ENCODE measurements around the gene SYTL2. TPM values are rescaled to one million over a fixed set of nuclear protein-coding genes. Genes with fewer than 3 reads are reported as not detected.

SYTL2 gene
- total RNA-seq, 6 experiments from 2014 or later = 4.2 to 14.9 (median 8.7) TPM

- H3K9me3 ChIP-seq = no peaks in the 10 kb centered on the region
- TF ChIP-seq, protein P1, sequence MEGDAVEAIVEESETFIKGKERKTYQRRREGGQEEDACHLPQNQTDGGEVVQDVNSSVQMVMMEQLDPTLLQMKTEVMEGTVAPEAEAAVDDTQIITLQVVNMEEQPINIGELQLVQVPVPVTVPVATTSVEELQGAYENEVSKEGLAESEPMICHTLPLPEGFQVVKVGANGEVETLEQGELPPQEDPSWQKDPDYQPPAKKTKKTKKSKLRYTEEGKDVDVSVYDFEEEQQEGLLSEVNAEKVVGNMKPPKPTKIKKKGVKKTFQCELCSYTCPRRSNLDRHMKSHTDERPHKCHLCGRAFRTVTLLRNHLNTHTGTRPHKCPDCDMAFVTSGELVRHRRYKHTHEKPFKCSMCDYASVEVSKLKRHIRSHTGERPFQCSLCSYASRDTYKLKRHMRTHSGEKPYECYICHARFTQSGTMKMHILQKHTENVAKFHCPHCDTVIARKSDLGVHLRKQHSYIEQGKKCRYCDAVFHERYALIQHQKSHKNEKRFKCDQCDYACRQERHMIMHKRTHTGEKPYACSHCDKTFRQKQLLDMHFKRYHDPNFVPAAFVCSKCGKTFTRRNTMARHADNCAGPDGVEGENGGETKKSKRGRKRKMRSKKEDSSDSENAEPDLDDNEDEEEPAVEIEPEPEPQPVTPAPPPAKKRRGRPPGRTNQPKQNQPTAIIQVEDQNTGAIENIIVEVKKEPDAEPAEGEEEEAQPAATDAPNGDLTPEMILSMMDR (IDR thresholded peaks at IDR 0.05) = no peak
- no peak for TF ChIP-seq POLR2A (IDR thresholded peaks at IDR 0.05)
- WGBS (ENCODE audit: insufficient coverage, low coverage, low lambda C conversion rate, missing lambda C conversion rate) = 56% methylated on average over 6 of the region's 6 CpGs
- no peak overlapping the region for H3K4me3 ChIP-seq
- ATAC-seq = no peak
- H3K27me3 ChIP-seq = no peaks in the 10 kb centered on the region
- no peak for DNase-seq
- no peaks in the 10 kb centered on the region for H3K4me1 ChIP-seq
- intact Hi-C loops (cut with DNase I) = no loop called here
- H3K27ac ChIP-seq = no peak overlapping the region
- no peaks in the 10 kb centered on the region for H3K36me3 ChIP-seq
Measured at GRCh38 chr11:85724748-85725465, 86.0 kb downstream of the SYTL2 start.

DNA sequence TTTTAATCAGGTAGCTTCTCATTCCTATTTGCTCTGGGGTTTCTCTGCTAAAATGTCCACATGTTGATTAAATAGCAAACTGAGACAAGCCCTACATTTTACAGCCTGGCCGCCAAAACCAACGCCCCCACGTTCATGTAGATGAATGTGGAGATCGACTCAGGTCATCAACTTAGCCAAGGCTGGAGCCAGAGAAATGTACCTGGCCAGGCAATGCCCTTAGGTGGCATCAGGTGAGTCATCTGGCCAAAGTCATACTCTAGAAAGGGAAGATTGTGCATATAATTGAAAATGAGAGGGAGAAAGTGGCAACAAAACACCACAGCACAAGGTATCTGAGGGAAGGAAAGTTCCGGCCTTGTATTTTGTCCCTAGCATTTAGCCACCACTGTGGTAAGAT, 87.9 kb downstream of the SYTL2 start:
- H3K4me1 ChIP-seq = no peaks in the 10 kb centered on the region
- H3K27ac ChIP-seq = no peak overlapping the region
- no peak for DNase-seq
- WGBS (ENCODE audit: insufficient coverage, low coverage, low lambda C conversion rate, missing lambda C conversion rate) = 74% methylated on average over 5 of the region's 5 CpGs
- no peaks in the 10 kb centered on the region for H3K36me3 ChIP-seq
- TF ChIP-seq, protein P1 (IDR thresholded peaks at IDR 0.05) = no peak
- no peak for TF ChIP-seq POLR2A (IDR thresholded peaks at IDR 0.05)
- no peak overlapping the region for H3K4me3 ChIP-seq
- intact Hi-C loops (cut with DNase I) = no loop called here
- no peak for ATAC-seq
- H3K9me3 ChIP-seq = no peaks in the 10 kb centered on the region
- no peaks in the 10 kb centered on the region for H3K27me3 ChIP-seq

- no peak for DNase-seq
- Histone ChIP-seq H3K36me3 (no peaks in the 10 kb centered on the region), H3K27ac (no peak overlapping the region), H3K9me3 (no peaks in the 10 kb centered on the region), H3K4me1 (no peaks in the 10 kb centered on the region), H3K4me3 (no peak overlapping the region), H3K27me3 (no peaks in the 10 kb centered on the region)
- no peak for TF ChIP-seq POLR2A (IDR thresholded peaks at IDR 0.05)
- TF ChIP-seq, protein P1 (IDR thresholded peaks at IDR 0.05) = no peak
- WGBS (ENCODE audit: insufficient coverage, low coverage, low lambda C conversion rate, missing lambda C conversion rate) = 61% methylated on average over 3 of the region's 3 CpGs
- no peak for ATAC-seq
- intact Hi-C loops (cut with DNase I) = no loop called here
Measured at GRCh38 chr11:85721191-85721590, 89.8 kb downstream of the SYTL2 start.

DNA sequence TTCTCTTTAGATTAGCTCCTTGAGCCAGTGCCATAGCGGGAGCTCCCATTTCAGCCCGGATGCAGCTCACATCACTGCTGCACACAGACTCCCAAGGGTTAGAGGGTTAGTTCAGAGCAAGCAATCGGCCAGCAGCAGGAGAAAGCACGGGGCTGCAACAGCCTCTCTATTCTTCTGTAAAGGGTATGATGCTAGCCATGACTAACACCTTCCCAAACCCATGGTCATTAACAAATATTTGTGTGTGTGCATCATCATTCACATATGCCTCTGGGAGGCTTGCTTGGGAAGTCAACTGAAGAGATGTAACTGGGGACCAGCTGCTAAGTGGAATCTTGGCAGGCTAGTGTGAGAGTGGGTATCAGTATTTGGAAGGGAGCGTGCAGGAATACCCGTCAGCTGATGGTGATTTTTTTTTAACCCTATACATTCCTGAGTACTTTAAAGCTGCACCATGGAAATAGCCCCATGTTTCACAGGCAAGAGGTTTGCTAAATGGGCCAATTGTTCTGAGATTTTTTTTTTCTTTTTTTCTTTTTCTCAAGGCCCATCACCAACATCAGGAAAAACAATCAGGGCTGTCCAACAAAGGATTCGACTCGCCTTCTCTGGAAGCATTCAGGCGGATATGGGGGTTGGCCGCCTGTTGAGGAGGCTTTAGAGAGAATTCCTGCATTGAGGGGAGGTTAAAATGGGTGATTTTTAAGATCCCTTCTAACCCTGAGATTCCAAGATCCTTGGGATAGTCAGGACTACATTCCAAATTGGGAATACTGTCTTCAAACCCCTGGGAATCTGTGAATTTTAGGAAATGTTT, 91.7 kb downstream of the SYTL2 start:
- intact Hi-C loops (cut with DNase I) = no loop called here
- Histone ChIP-seq H3K4me3 (no peak overlapping the region), H3K27me3 (no peaks in the 10 kb centered on the region), H3K4me1 (no peaks in the 10 kb centered on the region), H3K36me3 (no peaks in the 10 kb centered on the region), H3K27ac (no peak overlapping the region), H3K9me3 (no peaks in the 10 kb centered on the region)
- WGBS (ENCODE audit: insufficient coverage, low coverage, low lambda C conversion rate, missing lambda C conversion rate) = 42% methylated on average over 9 of the region's 10 CpGs
- peak in 3 of 4 donors; percentile 24 to 78 (median 34) for ATAC-seq
- TF ChIP-seq POLR2A (IDR thresholded peaks at IDR 0.05) = no peak
- TF ChIP-seq, protein P1 (IDR thresholded peaks at IDR 0.05) = no peak
- no peak for DNase-seq

Measured in right lobe of liver (tissue), 6 donors.